AG04450 (cell line): ENCODE data around the gene CTDNEP1. TPM values are rescaled to one million over a fixed set of nuclear protein-coding genes. Genes with fewer than 3 reads are reported as not detected.

Source experiments
- CTCF ChIA-PET: fragments of 300-600, 350-600 bp; formaldehyde crosslinking; extraction: SDS; loops from one replicate; lab custom pipeline; 2022; ENCODE audit warnings: antibody characterized with exemption, inconsistent platforms; lab: Charles Lee
- POLR2A ChIA-PET: fragments of 350-600 bp; formaldehyde crosslinking; extraction: SDS; loops from one replicate; lab custom pipeline; 2021; ENCODE audit warnings: antibody characterized with exemption, inconsistent platforms; lab: Yijun Ruan, JAX
- DNase-seq: peaks from one replicate; pipeline ENCODE4 v3.0.0-alpha.2; 2011; ENCODE audit warnings: low read depth, low spot score
- H3K27ac ChIP-seq: one replicate; pipeline ENCODE4 v1.5.1; 2012; ENCODE audit warnings: low read depth, low read length, control low read depth
- H3K27me3 ChIP-seq: one replicate; pipeline ENCODE4 v1.6.0; 2012; ENCODE audit warnings: low read length; ENCODE audit not compliant: control insufficient read depth, insufficient read depth
- H3K4me3 ChIP-seq: 2 replicates; pipeline ENCODE4 v1.5.1; 2011; ENCODE audit warnings: mild to moderate bottlenecking, low read depth, low read length, control low read depth
- H3K9me3 ChIP-seq: 2 replicates; pipeline ENCODE4 v1.5.1; 2012; ENCODE audit warnings: low read length; ENCODE audit not compliant: control insufficient read depth, insufficient read depth
- polyA plus RNA-seq: library from polyadenylated mRNA; depleted of rRNA; stranded (reverse); fragments of >200 nt; gene quantifications from 2 replicates; pipeline ENCODE4 v1.2.3, GENCODE V29; 2011
- TF ChIP-seq, protein P1 (sequence below): IDR thresholded peaks from 2 replicates; pipeline ENCODE4 v1.5.1; 2011; ENCODE audit warnings: low read depth, low read length, control low read depth, inconsistent platforms

The CTDNEP1 gene
- polyA plus RNA-seq, 1 experiment = 115 TPM

DNA sequence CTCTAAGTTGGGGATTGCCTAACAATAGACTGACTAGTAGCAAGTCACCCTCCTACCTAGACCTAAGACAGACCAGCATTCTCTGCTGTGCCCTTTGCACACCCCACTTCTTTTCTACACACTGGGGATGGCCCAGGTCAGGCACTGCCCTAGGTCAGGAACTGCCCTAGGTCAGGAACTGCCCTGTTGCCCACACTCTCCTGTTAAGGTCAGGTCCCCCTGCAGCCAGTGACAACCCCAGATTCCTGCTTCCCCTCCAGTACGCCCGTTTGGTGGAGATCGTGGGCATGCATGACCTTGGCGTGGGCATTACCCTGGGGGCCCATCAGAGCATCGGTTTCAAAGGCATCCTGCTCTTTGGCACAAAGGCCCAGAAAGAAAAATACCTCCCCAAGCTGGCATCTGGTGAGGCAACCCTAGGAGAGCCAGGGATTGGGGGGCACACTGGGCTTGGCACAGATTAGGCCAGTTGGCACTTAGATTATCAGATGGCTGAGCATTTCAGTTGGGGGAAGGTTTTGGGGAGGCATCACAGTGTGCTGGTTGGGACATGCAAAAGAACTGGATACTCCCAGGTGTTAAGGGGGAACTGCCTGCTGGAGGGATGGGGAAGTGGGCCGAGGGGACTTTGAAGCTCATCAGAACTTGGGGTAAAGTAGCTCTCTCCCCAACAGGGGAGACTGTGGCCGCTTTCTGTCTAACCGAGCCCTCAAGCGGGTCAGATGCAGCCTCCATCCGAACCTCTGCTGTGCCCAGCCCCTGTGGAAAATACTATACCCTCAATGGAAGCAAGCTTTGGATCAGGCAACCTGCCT, 30.0 kb downstream of the CTDNEP1 start:
- H3K27ac ChIP-seq = peak overlapping the region; percentile 11
- H3K4me3 ChIP-seq = peak overlapping the region; percentile 86
- H3K9me3 ChIP-seq = no peaks in the 10 kb centered on the region; the same call in 1 of the 2 replicates
- no peaks in the 10 kb centered on the region for H3K27me3 ChIP-seq
- no peak for DNase-seq
- CTCF ChIA-PET = interaction anchor here (0.9 to 2.0 kb wide), 4 partner anchors 11 to 75 kb away, joined by 3 to 9 read pairs (median 4); no protein-coding TSS in a partner anchor
- TF ChIP-seq, protein P1, sequence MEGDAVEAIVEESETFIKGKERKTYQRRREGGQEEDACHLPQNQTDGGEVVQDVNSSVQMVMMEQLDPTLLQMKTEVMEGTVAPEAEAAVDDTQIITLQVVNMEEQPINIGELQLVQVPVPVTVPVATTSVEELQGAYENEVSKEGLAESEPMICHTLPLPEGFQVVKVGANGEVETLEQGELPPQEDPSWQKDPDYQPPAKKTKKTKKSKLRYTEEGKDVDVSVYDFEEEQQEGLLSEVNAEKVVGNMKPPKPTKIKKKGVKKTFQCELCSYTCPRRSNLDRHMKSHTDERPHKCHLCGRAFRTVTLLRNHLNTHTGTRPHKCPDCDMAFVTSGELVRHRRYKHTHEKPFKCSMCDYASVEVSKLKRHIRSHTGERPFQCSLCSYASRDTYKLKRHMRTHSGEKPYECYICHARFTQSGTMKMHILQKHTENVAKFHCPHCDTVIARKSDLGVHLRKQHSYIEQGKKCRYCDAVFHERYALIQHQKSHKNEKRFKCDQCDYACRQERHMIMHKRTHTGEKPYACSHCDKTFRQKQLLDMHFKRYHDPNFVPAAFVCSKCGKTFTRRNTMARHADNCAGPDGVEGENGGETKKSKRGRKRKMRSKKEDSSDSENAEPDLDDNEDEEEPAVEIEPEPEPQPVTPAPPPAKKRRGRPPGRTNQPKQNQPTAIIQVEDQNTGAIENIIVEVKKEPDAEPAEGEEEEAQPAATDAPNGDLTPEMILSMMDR = no peak
- POLR2A ChIA-PET = interaction anchor here (1.9 to 4.2 kb wide), 5 partner anchors 12 to 75 kb away, joined by 8 to 42 read pairs (median 10); partner anchors contain the start of genes CTDNEP1, DVL2, ELP5 and GABARAP

DNA sequence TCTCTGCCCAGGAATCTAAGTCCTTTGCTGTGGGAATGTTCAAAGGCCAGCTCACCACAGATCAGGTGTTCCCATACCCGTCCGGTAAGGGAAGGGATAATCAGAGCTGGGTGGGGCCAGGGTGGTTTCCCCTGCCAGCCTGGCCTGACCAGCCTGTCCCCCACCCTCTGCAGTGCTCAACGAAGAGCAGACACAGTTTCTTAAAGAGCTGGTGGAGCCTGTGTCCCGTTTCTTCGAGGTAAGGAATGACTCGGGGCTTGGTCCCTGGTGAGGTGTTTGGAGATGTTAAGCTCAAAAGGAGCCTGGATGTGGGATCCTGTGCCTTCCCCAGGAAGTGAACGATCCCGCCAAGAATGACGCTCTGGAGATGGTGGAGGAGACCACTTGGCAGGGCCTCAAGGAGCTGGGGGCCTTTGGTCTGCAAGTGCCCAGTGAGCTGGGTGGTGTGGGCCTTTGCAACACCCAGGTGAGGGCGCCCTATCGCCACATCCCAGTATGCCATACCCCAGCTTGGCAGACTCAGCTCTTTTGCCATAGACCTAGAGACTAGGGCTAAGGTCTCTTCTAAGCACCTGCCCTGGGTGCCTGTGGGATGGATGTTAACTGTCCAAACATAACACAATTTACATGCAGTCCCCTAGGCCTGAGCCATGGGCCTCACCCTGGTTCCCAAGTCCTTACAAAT, 30.8 kb downstream of the CTDNEP1 start:
- TF ChIP-seq, protein P1 = peak; percentile 35
- CTCF ChIA-PET = interaction anchor here (0.8 to 2.1 kb wide), 6 partner anchors 11 to 175 kb away, joined by 3 to 10 read pairs (median 4); no protein-coding TSS in a partner anchor
- no peaks in the 10 kb centered on the region for H3K27me3 ChIP-seq
- H3K9me3 ChIP-seq = no peaks in the 10 kb centered on the region; the same call in 1 of the 2 replicates
- POLR2A ChIA-PET = interaction anchor here (1.8 to 4.2 kb wide), 6 partner anchors 13 to 175 kb away, joined by 8 to 42 read pairs (median 10); partner anchors contain the start of genes CTDNEP1, DVL2, ELP5 and GABARAP
- no peak for DNase-seq
- peak overlapping the region; percentile 87 for H3K27ac ChIP-seq
- peak overlapping the region; percentile 86 for H3K4me3 ChIP-seq

DNA sequence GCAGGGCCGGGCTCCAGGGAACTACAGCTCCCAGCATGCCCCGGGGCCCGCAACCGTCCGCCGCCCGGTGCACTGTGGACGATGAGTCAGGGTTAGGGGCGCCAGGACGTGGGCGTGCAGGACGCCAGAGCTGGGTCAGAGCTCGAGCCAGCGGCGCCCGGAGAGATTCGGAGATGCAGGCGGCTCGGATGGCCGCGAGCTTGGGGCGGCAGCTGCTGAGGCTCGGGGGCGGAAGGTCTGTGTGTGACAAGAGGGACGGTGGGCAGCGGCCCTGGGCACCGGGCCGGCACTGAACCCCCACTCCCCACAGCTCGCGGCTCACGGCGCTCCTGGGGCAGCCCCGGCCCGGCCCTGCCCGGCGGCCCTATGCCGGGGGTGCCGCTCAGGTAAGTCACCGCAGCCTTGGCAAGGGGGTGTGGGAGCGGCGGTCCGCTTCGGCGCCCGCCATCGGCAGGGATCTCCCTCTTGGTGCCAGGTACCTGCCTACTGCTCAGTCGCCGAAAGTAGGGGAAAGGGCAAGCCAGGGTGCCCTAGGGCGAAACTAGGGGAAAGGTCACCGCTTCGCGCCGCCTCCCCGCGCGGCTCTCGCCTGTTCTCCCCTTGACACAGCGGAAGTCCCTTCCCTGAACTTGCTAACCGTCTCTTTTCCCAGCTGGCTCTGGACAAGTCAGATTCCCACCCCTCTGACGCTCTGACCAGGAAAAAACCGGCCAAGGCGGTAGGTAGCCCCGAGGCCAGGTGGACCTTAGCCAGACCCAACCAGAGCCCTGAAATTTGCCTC, 31.5 kb downstream of the CTDNEP1 start, which contains the start of the genes ACADVL and DLG4:
Gene ACADVL, plus strand, starts transcription at position 127 of the 781 bp plus-strand sequence. Its CDS starts 47 bp downstream, at position 174.
Gene DLG4, minus strand, starts transcription at position 25 of the 781 bp plus-strand sequence.
- H3K9me3 ChIP-seq = no peaks in the 10 kb centered on the region; the same call in 1 of the 2 replicates
- H3K27me3 ChIP-seq = no peaks in the 10 kb centered on the region
- peak; percentile 74 for DNase-seq
- POLR2A ChIA-PET = interaction anchor here (0.5 to 4.2 kb wide), 10 partner anchors 14 to 984 kb away, joined by 3 to 42 read pairs (median 8); partner anchors contain the start of genes CTDNEP1, DVL2, ELP5 and GABARAP
- H3K27ac ChIP-seq = peak within 1 kb of the TSS; percentile 87
- TF ChIP-seq, protein P1 = no peak
- CTCF ChIA-PET = interaction anchor here (0.8 to 2.1 kb wide), 5 partner anchors 17 to 174 kb away, joined by 3 to 10 read pairs (median 5); no protein-coding TSS in a partner anchor
- H3K4me3 ChIP-seq = peak within 1 kb of the TSS; percentile 86

DNA sequence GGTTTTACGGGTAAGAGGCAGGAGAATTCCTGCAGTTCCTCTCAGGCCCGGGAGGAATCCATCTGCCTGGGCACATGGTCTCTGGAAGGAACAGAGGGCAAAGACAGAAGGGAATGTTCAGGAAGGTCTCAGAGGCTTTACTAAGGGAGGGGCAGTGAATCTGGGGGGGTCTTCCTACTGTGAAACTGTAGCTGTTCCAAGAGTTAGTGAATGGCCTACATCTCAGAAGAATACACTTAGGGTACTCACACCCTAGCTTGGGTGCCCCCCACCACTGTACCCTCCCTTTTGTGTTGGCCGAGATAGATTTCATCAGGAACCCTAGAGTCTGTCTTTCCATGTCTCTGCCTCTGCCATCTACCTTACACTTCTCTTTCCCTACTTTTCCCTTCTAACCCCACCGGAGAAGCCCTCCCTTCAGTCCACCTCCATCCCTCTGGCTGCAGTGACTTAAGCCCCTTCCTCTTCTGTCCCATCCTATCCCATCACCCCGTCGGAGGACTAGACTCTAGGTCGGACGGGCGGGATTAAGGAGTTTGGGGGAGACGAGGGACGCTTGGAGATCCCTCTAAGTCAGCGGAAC, 32.2 kb downstream of the CTDNEP1 start:
- no peaks in the 10 kb centered on the region for H3K27me3 ChIP-seq
- CTCF ChIA-PET = interaction anchor here (2.1 kb wide), 1 partner anchor 174 kb away, joined by 10 read pairs; no protein-coding TSS in a partner anchor
- peak overlapping the region; percentile 39 for H3K27ac ChIP-seq
- TF ChIP-seq, protein P1 = no peak
- no peaks in the 10 kb centered on the region; the same call in 1 of the 2 replicates for H3K9me3 ChIP-seq
- peak overlapping the region; percentile 86 for H3K4me3 ChIP-seq
- POLR2A ChIA-PET = interaction anchor here (0.7 to 4.2 kb wide), 9 partner anchors 15 to 183 kb away, joined by 3 to 42 read pairs (median 8); partner anchors contain the start of genes CTDNEP1, DVL2, ELP5 and GABARAP
- no peak for DNase-seq
